Measurements from ENCODE around the gene GABPA.

GRCh38 chr21:25764065-25764464 lies 29.3 kb downstream of the GABPA start:
- TF ChIP-seq, protein P1, sequence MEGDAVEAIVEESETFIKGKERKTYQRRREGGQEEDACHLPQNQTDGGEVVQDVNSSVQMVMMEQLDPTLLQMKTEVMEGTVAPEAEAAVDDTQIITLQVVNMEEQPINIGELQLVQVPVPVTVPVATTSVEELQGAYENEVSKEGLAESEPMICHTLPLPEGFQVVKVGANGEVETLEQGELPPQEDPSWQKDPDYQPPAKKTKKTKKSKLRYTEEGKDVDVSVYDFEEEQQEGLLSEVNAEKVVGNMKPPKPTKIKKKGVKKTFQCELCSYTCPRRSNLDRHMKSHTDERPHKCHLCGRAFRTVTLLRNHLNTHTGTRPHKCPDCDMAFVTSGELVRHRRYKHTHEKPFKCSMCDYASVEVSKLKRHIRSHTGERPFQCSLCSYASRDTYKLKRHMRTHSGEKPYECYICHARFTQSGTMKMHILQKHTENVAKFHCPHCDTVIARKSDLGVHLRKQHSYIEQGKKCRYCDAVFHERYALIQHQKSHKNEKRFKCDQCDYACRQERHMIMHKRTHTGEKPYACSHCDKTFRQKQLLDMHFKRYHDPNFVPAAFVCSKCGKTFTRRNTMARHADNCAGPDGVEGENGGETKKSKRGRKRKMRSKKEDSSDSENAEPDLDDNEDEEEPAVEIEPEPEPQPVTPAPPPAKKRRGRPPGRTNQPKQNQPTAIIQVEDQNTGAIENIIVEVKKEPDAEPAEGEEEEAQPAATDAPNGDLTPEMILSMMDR (IDR thresholded peaks at IDR 0.05), result no peak
- no peak for TF ChIP-seq POLR2A (IDR thresholded peaks at IDR 0.05)

Data from esophagus squamous epithelium (tissue), 4 donors.